HPDE6-E6E7 (cell line): ENCODE data around the gene PDAP1.
"Not testable (repeated sequence)": the region's sequence is repeated elsewhere in the genome, so short reads cannot be mapped to it uniquely, and the experiment has no call there.

Source experiments
- DNase-seq: peaks from one replicate; pipeline ENCODE4 v3.0.0; 2011; ENCODE audit warnings: missing footprints; ENCODE audit errors: extremely low spot score

PDAP1 gene

DNA sequence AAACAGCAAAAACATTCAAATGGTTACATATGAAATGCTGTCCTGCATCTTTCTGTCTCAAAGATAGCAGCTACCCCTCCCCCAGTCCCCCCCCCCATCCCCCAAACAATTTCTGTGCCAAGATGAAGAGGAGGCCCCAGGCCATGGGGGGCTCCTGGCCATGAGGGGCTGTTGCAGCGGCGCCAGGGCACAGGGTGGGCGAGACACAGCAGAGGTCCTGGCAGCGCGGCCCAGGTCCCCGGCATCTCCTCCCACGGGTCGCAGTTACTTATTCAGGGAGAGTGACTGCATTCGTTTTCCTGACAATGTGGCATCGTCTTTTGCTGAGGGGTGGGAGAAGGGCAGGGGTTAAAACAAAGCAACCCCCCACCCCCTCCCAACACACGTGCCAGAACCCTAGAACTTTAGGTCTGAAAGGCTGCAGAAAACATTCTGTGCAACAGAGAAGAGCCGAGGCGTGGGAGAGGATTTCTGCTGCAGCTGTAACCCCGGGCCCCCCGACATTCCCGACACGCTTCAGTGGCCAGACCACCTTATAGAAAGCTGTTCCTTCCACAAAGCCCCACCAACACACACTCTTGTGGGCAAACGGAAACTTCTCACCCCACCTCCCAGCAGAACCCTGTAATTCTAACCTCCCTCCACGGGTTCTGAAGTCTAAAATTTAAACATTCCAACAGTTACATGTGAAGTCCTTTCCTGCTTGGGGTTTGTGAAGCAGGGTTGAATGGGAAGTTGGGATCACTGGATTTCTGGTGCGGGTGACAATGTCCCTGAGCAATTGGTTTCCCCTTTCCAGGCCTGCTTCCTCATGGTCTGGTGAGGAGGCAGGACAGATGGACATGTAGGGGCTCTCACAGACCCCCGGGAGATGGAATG, 11.7 kb downstream of the PDAP1 start:
- no peak for DNase-seq

- DNase-seq: no peak
Observed at GRCh38 chr7:99395616-99396327, 12.6 kb downstream of the PDAP1 start.

GRCh38 chr7:99394188-99394502, 14.3 kb downstream of the PDAP1 start:
- no peak for DNase-seq

DNA sequence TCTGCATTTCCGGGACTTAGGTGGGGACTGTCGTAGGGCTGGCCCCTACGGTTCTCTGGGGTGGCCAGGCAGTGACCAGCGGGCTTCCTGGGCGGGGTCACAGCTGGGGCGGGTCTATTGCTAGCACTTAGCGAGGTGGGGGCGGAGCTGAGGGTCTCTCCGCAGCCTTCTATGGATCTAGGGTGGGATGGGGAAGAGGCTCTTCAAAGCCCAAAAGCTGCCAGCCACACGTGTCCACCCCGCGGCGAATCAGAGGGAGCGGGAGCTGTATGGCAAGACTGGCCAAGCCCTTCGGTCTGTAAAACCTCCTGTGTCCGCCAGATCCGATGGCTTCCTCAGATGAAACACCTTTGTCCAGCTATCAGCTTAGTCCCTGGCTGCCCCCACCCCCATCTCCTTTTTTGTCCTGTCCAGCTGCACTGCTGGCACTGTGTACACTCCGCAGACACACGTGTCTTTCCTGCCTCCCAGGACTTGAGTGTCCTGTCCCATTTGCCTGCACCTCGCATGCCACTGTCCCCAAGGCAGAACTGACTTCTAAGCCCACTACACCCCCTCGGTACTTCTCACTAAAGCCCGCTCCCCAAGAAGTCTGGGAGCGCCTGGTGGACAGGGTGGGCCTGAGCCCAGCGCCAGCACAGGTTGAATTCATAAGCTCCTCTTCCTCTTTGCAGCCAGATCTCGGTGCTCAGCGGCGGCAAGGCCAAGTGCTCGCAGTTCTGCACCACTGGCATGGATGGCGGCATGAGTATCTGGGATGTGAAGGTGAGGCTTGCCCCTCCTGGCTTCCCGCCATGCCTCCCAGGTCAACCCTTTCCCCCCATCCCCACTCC, 14.8 kb downstream of the PDAP1 start:
- DNase-seq: no peak

DNA sequence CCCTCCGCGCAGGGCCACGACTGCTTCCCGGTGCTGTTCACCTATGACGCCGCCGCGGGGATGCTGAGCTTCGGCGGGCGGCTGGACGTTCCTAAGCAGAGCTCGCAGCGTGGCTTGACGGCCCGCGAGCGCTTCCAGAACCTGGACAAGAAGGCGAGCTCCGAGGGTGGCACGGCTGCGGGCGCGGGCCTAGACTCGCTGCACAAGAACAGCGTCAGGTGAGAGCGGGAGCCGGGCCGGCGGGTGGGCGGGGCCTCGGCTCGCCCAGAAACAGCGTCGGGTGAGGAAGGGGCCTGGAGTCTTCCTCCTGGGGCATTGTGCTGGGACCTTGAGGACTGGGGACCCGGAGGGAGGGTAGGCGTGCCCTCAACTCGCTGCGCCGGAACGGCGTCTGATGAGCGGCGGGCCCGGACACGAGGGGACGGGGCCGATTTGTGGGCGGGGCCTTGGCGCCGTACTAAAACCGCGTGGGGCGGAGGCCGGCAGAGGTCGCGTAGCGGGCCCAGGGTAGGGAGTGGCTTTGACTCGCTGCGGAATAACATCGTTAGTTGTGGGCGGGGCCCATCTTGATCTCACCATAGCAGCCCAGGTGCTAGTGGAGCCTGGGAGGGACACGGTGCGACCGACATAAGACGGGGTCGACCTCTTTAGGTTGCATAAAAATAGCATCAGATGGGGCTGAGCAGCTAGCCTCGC, 15.6 kb downstream of the PDAP1 start:
- no peak for DNase-seq

- no peak for DNase-seq
Observed at GRCh38 chr7:99392046-99392445, 16.4 kb downstream of the PDAP1 start.

- no peak for DNase-seq
Observed at GRCh38 chr7:99390941-99391602, 17.3 kb downstream of the PDAP1 start.

- no peak for DNase-seq
Observed at GRCh38 chr7:99389772-99390171, 18.6 kb downstream of the PDAP1 start.

DNA sequence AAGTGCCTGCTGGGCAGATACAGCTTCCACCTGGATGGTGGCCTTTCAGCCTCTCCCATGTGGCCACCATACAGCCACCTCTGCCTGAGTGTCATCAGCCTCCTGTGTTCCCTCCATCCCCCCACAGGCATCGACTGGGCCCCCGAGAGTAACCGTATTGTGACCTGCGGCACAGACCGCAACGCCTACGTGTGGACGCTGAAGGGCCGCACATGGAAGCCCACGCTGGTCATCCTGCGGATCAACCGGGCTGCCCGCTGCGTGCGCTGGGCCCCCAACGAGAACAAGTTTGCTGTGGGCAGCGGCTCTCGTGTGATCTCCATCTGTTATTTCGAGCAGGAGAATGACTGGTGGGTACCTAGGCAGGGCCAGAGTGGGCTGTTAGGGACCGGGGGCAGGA, 20.5 kb downstream of the PDAP1 start:
- DNase-seq: no peak

GRCh38 chr7:99387239-99387635, 21.2 kb downstream of the PDAP1 start:
- DNase-seq: not testable (repeated sequence)

DNA sequence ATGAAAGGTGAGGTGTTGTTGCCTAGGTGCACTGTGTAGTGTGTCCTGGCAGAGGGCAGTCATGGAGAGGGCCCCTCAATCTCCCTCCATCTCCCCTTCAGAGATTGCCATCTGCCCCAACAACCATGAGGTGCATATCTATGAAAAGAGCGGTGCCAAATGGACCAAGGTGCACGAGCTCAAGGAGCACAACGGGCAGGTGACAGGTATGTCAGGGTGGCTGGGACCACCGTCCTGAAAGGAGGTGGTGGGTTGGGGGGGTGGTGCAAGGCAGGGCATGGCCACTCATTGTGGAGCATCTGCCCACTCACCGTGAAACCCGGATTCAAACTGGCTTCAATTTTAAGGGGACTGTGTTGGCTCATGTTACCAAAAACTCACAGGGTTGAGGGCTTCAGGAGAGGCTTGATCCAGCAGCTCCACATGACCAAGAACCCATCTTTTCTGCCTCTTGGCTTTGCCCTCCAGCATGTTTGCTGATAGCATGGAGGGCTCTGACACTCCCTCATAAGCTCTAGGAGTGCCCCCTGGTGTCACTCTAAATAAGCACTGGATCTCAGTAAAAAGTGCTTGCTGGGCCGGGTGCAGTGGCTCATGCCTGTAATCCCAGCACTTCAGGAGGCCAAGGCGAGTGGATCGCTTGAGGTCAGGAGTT, 21.7 kb downstream of the PDAP1 start:
- no peak for DNase-seq

GRCh38 chr7:99385564-99385963, 22.8 kb downstream of the PDAP1 start:
- no peak for DNase-seq

DNA sequence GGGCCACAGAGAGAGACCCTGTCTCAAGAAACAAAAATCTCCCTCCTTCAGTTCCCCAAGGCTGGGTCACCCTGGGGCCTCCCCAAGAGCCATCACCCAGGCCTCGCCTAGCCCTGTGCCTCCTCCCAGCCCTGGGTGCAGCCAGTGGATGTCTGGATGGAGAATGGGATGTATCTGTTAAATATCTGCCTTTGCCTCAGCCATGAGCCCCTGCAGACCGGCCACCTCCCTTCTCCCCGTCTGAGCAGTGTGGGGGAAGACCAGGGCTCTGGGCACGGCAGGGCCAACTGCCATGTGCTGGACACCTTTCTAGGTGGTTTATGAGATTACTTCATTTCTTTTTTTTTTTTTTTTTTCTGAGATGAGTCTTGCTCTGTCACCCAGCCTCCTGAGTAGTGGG, 23.9 kb downstream of the PDAP1 start:
- DNase-seq: no peak

- DNase-seq: no peak
Observed at GRCh38 chr7:99383791-99384370, 24.5 kb downstream of the PDAP1 start.

GRCh38 chr7:99383203-99383602, 25.2 kb downstream of the PDAP1 start:
- DNase-seq: no peak

DNA sequence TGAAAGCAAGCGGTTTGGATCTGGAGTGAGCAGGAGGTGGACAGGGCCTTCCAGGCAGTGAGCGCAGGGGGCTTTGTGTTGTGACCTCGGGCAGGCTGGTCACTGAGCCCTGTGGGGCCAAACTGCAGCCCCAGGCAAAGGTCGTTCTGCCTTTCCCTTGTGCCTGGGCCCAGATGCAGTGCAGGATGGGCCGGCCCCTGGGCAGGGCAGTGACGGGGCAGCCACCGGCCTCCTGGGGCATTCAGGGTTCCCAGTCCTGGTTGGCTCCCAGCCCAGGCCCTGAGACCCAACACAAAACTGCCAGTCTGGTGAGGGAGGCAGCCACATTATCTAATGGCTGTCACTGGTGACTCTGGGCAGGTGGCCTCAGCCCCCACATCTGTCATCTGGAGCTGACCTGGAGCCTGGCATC, 26.7 kb downstream of the PDAP1 start:
- DNase-seq: no peak

GRCh38 chr7:99380823-99381663, 27.4 kb downstream of the PDAP1 start:
- DNase-seq: no peak

GRCh38 chr7:99380032-99380822, 28.2 kb downstream of the PDAP1 start:
- DNase-seq: no peak

- not testable (repeated sequence) for DNase-seq
Observed at GRCh38 chr7:99379693-99380031, 28.7 kb downstream of the PDAP1 start.
